Measurements from ENCODE around the gene RAF1.

- TF ChIP-seq CTCF (IDR thresholded peaks at IDR 0.05) (no peak), POLR2AphosphoS5 (IDR thresholded peaks at IDR 0.05) (no peak), POLR2A (IDR thresholded peaks at IDR 0.05) (no peak)
Measured at GRCh38 chr3:12583280-12583679, 80.6 kb downstream of the RAF1 start.

All from prostate gland (tissue), 2 donors.